Measurements from ENCODE around the gene CEP85. TPM values are rescaled to one million over a fixed set of nuclear protein-coding genes. Genes with fewer than 3 reads are reported as not detected.

Gene CEP85
- total RNA-seq, 4 donors from 2014 or later: 1.3 to 6.8 (median 4.7) TPM

- no peak overlapping the region for H3K27ac ChIP-seq
- WGBS, 2 donors (ENCODE audit: low coverage in 1 of 2): 72 to 100% methylated on average over 2 of the region's 2 CpGs
- H3K4me1 ChIP-seq: peaks cover 0 to 12% (median 6%) of the 10 kb centered on the region in 3 donors
- no peak overlapping the region for H3K4me3 ChIP-seq
- TF ChIP-seq POLR2A (IDR thresholded peaks at IDR 0.05) (no peak), EP300 (IDR thresholded peaks at IDR 0.05) (no peak), POLR2AphosphoS5 (IDR thresholded peaks at IDR 0.05) (no peak), CTCF (IDR thresholded peaks at IDR 0.05) (no peak)
- H3K27me3 ChIP-seq: peaks cover 47% of the 10 kb centered on the region
- H3K36me3 ChIP-seq: no peaks in the 10 kb centered on the region
- no peaks in the 10 kb centered on the region for H3K9me3 ChIP-seq
- ATAC-seq: no peak
These were observed 89.4 kb downstream of the CEP85 start for GRCh38 chr1:26323382-26323781.

- Histone ChIP-seq H3K27me3 (peaks cover 58% of the 10 kb centered on the region), H3K4me3 (no peak overlapping the region), H3K4me1 (peaks cover 0 to 12% (median 6%) of the 10 kb centered on the region in 3 donors), H3K27ac (no peak overlapping the region), H3K9me3 (no peaks in the 10 kb centered on the region), H3K36me3 (no peaks in the 10 kb centered on the region)
- TF ChIP-seq CTCF (IDR thresholded peaks at IDR 0.05) (no peak), POLR2A (IDR thresholded peaks at IDR 0.05) (no peak)
- ATAC-seq: no peak
- 63 to 69% methylated on average over 2 to 3 of the region's 3 CpGs for WGBS, 2 donors (ENCODE audit: low coverage in 1 of 2)
These were observed 90.5 kb downstream of the CEP85 start for GRCh38 chr1:26324550-26324949.

- 75 to 90% methylated on average over 4 to 6 of the region's 8 CpGs for WGBS, 2 donors (ENCODE audit: low coverage in 1 of 2)
- H3K27me3 ChIP-seq: peaks cover 77% of the 10 kb centered on the region
These were observed 94.0 kb downstream of the CEP85 start for GRCh38 chr1:26327956-26328362.

More at GRCh38 chr1:26327956-26328362, 94.0 kb downstream of the CEP85 start:
- H3K4me3 ChIP-seq: no peak overlapping the region
- H3K4me1 ChIP-seq: no peaks in the 10 kb centered on the region
- no peak overlapping the region for H3K27ac ChIP-seq
- ATAC-seq: no peak
- TF ChIP-seq EP300 (IDR thresholded peaks at IDR 0.05) (no peak), CTCF (IDR thresholded peaks at IDR 0.05) (no peak), POLR2A (IDR thresholded peaks at IDR 0.05) (no peak)
- no peaks in the 10 kb centered on the region for H3K9me3 ChIP-seq
- H3K36me3 ChIP-seq: no peaks in the 10 kb centered on the region

Other genes with a start within 250 kb of the CEP85 start
- 10 to 100 TPM in 1 of 4 donors, 1 to 10 TPM in 3; 6.6 to 12.2 (median 8.5) TPM for gene PAFAH2, start 236.1 kb upstream of the CEP85 start, total RNA-seq
- under 1 TPM in 3 of 4 donors, not detected in 1; 0.08 to 0.81 (median 0.31) TPM for gene EXTL1, start 212.4 kb upstream of the CEP85 start, total RNA-seq
- not detected for gene SLC30A2, start 188.1 kb upstream of the CEP85 start, total RNA-seq
- gene TRIM63, start 166.6 kb upstream of the CEP85 start, total RNA-seq: 1 to 10 TPM in 2 of 4 donors, under 1 TPM in 2; 0.15 to 2.3 (median 0.82) TPM
- 1 to 10 TPM; 6.2 to 9.3 (median 6.8) TPM for gene PDIK1L, start 122.4 kb upstream of the CEP85 start, total RNA-seq
- gene FAM110D, start 75.1 kb upstream of the CEP85 start, total RNA-seq: 10 to 100 TPM in 1 of 4 donors, 1 to 10 TPM in 3; 3.4 to 12.5 (median 7.7) TPM
- gene C1orf232, start 65.2 kb upstream of the CEP85 start, total RNA-seq: not detected
- gene ZNF593, start 64.3 kb upstream of the CEP85 start, total RNA-seq: 10 to 100 TPM in 3 of 4 donors, 1 to 10 TPM in 1; 5.0 to 22.8 (median 16.6) TPM
- gene ZNF593OS, start 62.4 kb upstream of the CEP85 start, total RNA-seq: not detected
- 1 to 10 TPM in 2 of 4 donors, under 1 TPM in 1, not detected in 1; 0.81 to 1.7 (median 1.1) TPM for gene CNKSR1, start 56.7 kb upstream of the CEP85 start, total RNA-seq
- not detected for gene CATSPER4, start 43.6 kb upstream of the CEP85 start, total RNA-seq
- gene SH3BGRL3, start 45.9 kb downstream of the CEP85 start, total RNA-seq: 10 to 100 TPM; 31.6 to 60.2 (median 44.0) TPM
- gene UBXN11, start 72.4 kb downstream of the CEP85 start, total RNA-seq: 10 to 100 TPM in 2 of 4 donors, 1 to 10 TPM in 2; 3.7 to 12.1 (median 10.5) TPM
- 1 to 10 TPM in 3 of 4 donors, not detected in 1; 1.8 to 2.7 (median 2.2) TPM for gene CD52, start 83.8 kb downstream of the CEP85 start, total RNA-seq
- gene CRYBG2, start 119.9 kb downstream of the CEP85 start, total RNA-seq: 1 to 10 TPM in 1 of 4 donors, under 1 TPM in 3; 0.35 to 2.7 (median 0.50) TPM
- under 1 TPM in 1 of 4 donors, not detected in 3; 0.62 TPM for gene ZNF683, start 138.6 kb downstream of the CEP85 start, total RNA-seq
- not detected for gene LIN28A, start 176.6 kb downstream of the CEP85 start, total RNA-seq
- 10 to 100 TPM; 23.6 to 36.4 (median 31.7) TPM for gene DHDDS, start 198.1 kb downstream of the CEP85 start, total RNA-seq
- 100 to 1,000 TPM; 128 to 288 (median 252) TPM for gene HMGN2, start 238.2 kb downstream of the CEP85 start, total RNA-seq

Data from gastroesophageal sphincter (tissue), 4 donors.